Activated naive CD8-positive, alpha-beta T cell treated with anti-CD3 and anti-CD28 coated beads, Interleukin-2, amount 50 U/mL, for 24 hours (primary cell): ENCODE results near the gene AGMO.

Experiments
- ATAC-seq: fragments of 150-1000 bp; cut with Tn5 transposase; one replicate; pipeline ENCODE4 v1.10.0; 2021
- DNase-seq: peaks from one replicate; pipeline ENCODE4 v3.0.0; 2021
- H3K27ac Mint-ChIP-seq: one replicate; pipeline ENCODE4 v1.8.0; 2021; ENCODE audit warnings: mild to moderate bottlenecking, mixed read lengths
- H3K27me3 Mint-ChIP-seq: one replicate; pipeline ENCODE4 v1.8.0; 2021; ENCODE audit warnings: mixed read lengths
- H3K36me3 Mint-ChIP-seq: one replicate; pipeline ENCODE4 v1.8.0; 2021; ENCODE audit warnings: low read depth, mixed read lengths
- H3K4me1 Mint-ChIP-seq: one replicate; pipeline ENCODE4 v1.8.0; 2021; ENCODE audit warnings: mixed read lengths
- H3K4me3 Mint-ChIP-seq: one replicate; pipeline ENCODE4 v1.8.0; 2021; ENCODE audit warnings: mild to moderate bottlenecking, moderate library complexity, mixed read lengths
- H3K9me3 Mint-ChIP-seq: one replicate; pipeline ENCODE4 v1.8.0; 2021; ENCODE audit warnings: mixed read lengths

AGMO gene

DNA sequence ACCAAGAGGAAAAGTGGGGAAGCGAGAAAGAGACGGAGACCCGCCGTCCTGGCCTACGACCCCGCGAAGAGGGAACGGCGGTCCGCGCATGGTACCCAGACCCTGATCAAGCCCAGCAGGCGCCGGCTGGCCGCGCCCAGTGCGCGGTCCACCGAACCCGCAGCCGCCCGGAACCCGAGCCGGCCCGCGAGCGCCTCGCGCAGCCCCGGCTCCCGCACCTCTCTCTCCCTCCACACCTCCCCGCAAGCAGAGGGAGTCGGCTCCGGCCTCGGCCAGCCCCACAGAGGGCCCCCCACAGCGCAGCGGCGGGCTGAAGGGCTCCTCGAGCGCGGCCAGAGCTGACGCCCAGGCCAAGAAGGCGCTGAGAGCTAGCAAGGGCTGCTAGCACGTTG is 164.7 kb downstream of the AGMO start:
- Mint-ChIP-seq H3K27ac (no peak overlapping the region), H3K9me3 (peaks cover 15% of the 10 kb centered on the region)
- no peak for ATAC-seq

GRCh38 chr7:15396210-15397158 is 165.3 kb downstream of the AGMO start:
- no peak overlapping the region for H3K4me3 Mint-ChIP-seq
- H3K9me3 Mint-ChIP-seq, result peaks cover 15% of the 10 kb centered on the region
- no peak for DNase-seq
- H3K27me3 Mint-ChIP-seq, result no peaks in the 10 kb centered on the region
- no peak for ATAC-seq
- H3K27ac Mint-ChIP-seq, result no peak overlapping the region
- no peaks in the 10 kb centered on the region for H3K36me3 Mint-ChIP-seq
- H3K4me1 Mint-ChIP-seq, result no peaks in the 10 kb centered on the region

More for the DNA sequence above, 164.7 kb downstream of the AGMO start:
- Mint-ChIP-seq H3K36me3 (no peaks in the 10 kb centered on the region), H3K4me3 (no peak overlapping the region), H3K4me1 (no peaks in the 10 kb centered on the region), H3K27me3 (no peaks in the 10 kb centered on the region)
- DNase-seq, result no peak

- no peaks in the 10 kb centered on the region for H3K9me3 Mint-ChIP-seq
- H3K27ac Mint-ChIP-seq, result no peak overlapping the region
- H3K4me3 Mint-ChIP-seq, result no peak overlapping the region
- no peak for ATAC-seq
- H3K36me3 Mint-ChIP-seq, result no peaks in the 10 kb centered on the region
- DNase-seq, result no peak
- no peaks in the 10 kb centered on the region for H3K4me1 Mint-ChIP-seq
- H3K27me3 Mint-ChIP-seq, result no peaks in the 10 kb centered on the region
Measured at GRCh38 chr7:15389073-15389472, 172.7 kb downstream of the AGMO start.

- no peak for DNase-seq
- H3K27ac Mint-ChIP-seq, result no peak overlapping the region
- H3K4me1 Mint-ChIP-seq, result no peaks in the 10 kb centered on the region
- ATAC-seq, result no peak
- no peak overlapping the region for H3K4me3 Mint-ChIP-seq
- no peaks in the 10 kb centered on the region for H3K36me3 Mint-ChIP-seq
- peaks cover 5% of the 10 kb centered on the region for H3K9me3 Mint-ChIP-seq
- no peaks in the 10 kb centered on the region for H3K27me3 Mint-ChIP-seq
Measured at GRCh38 chr7:15378494-15379145, 183.2 kb downstream of the AGMO start.

DNA sequence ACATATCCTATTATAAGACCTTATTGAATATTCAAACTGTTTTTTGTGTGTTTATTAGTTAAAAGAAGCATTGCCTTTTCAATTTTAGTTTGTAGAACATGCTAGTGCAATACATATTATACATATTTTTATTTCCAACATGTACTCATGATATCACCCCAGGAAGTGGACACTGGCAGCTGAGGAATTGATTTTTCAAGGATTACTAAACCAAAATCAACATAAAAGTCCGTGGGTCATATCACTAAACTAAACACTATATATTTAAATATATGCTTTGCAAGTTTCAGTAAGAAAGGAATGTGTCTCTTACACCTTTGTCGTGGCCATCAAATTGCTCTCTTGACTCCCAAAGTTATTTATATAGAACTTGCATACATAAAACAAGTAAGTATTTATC is 185.2 kb downstream of the AGMO start:
- Mint-ChIP-seq H3K4me1 (no peaks in the 10 kb centered on the region), H3K27me3 (no peaks in the 10 kb centered on the region), H3K4me3 (no peak overlapping the region), H3K27ac (no peak overlapping the region), H3K36me3 (no peaks in the 10 kb centered on the region), H3K9me3 (peaks cover 5% of the 10 kb centered on the region)
- ATAC-seq, result no peak
- DNase-seq, result no peak

DNA sequence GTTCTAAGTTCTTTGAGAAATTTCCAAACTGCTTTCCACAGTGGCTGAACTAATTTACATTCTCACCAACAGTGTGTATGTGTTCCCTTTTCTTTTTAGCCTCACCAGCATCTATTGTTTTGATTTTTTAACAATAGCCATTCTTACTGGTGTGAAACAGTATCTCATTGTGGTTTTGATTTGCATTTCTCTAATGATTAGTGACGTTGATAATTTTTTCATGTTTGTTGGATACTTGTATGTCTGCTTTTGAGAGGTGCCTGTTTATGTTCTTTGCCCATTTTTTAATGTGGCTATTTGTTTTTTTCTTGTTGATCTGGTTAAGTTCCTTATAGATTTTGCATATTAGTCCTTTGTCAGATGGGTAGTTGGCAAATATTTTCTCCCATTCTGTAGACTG is 191.4 kb downstream of the AGMO start:
- Mint-ChIP-seq H3K4me3 (no peak overlapping the region), H3K27me3 (no peaks in the 10 kb centered on the region), H3K9me3 (peaks cover 4% of the 10 kb centered on the region), H3K36me3 (no peaks in the 10 kb centered on the region), H3K4me1 (no peaks in the 10 kb centered on the region), H3K27ac (no peak overlapping the region)
- no peak for DNase-seq
- ATAC-seq, result no peak

DNA sequence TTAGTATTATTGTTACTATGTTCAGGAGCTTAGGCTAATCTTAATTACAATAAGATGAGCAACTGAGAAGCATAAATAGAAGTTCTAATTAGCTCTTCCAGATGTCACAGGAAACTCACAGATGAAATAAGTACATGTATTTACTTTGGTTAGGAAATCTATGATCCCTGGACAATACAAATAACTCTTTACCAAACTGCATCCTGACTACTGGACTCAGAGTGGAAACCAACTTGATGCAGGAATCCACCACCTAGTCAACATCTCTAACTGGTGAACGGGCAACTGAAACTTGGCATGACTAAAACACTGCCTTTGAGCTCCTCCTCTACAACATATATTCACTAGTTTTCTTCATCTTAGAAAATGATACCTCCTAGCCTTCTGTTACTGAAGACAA is 193.2 kb downstream of the AGMO start:
- Mint-ChIP-seq H3K4me1 (no peaks in the 10 kb centered on the region), H3K27me3 (no peaks in the 10 kb centered on the region), H3K4me3 (no peak overlapping the region), H3K9me3 (peaks cover 8% of the 10 kb centered on the region), H3K27ac (no peak overlapping the region), H3K36me3 (no peaks in the 10 kb centered on the region)
- DNase-seq (no peak), ATAC-seq (no peak)

DNA sequence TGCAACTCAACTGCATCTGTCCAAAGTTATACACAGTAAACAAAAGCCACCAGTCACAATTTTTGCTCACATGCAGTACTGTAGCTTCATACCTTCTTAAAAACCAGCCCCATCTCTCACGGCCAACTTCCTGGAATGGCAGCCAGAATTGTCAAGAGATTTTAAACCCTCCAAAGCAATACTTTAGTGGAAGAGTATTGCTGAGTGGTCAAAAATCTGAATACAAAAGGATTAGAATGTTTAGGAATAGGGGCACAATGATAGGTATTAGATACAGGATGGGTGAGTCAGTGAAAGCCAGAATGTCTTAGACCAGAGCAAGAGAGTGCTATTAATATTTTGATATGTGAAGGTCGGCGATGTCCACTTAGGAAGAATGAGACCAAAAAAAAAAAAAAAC is 193.9 kb downstream of the AGMO start:
- Mint-ChIP-seq H3K27me3 (no peaks in the 10 kb centered on the region), H3K4me1 (no peaks in the 10 kb centered on the region), H3K27ac (no peak overlapping the region), H3K36me3 (no peaks in the 10 kb centered on the region), H3K4me3 (no peak overlapping the region), H3K9me3 (peaks cover 8% of the 10 kb centered on the region)
- ATAC-seq (no peak), DNase-seq (no peak)

- no peak overlapping the region for H3K4me3 Mint-ChIP-seq
- no peak for ATAC-seq
Measured at GRCh38 chr7:15358112-15358511, 203.7 kb downstream of the AGMO start.

DNA sequence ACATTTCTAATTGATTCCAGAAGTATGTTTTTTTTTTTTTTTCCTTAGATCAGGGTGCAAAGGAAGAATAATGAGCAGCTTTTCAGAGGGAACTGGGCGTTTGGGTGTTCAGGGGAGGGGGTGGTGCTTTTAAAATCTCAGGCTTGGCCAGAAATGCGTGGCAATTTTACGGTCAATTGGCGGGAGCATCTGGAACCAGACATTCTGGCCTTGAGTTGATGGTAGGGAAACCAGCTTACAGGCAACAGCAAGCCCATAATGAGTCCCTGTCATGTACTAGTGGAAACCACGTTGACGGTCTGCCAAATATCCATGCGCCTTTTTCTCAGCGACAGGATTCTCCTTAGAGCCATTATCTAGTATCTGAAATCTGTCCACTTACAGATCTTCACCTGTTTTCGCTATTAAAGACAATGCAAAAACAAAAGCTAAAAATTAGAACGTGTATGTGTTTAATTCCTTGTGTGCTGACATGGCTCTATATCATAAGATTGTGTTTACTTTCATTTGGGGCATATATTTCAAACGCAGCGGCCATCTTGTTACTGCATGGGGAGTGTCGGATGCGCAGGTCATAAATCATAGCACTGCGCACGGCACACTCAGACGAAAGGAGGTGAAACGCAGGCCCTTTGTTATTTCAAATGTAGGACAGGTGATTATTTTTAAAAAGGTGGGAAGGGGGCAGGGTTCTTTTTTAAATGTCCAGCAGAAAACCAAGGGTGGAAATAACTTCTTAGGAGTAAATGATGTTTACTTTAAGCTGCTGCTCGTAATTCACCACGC is 209.2 kb downstream of the AGMO start:
- no peaks in the 10 kb centered on the region for H3K27me3 Mint-ChIP-seq
- ATAC-seq (no peak), DNase-seq (no peak)
- no peak overlapping the region for H3K4me3 Mint-ChIP-seq
- H3K27ac Mint-ChIP-seq, result no peak overlapping the region
- no peaks in the 10 kb centered on the region for H3K4me1 Mint-ChIP-seq
- H3K9me3 Mint-ChIP-seq, result no peaks in the 10 kb centered on the region
- no peaks in the 10 kb centered on the region for H3K36me3 Mint-ChIP-seq

More at GRCh38 chr7:15358112-15358511, 203.7 kb downstream of the AGMO start:
- no peaks in the 10 kb centered on the region for H3K36me3 Mint-ChIP-seq
- no peaks in the 10 kb centered on the region for H3K4me1 Mint-ChIP-seq
- peaks cover 4% of the 10 kb centered on the region for H3K9me3 Mint-ChIP-seq
- no peak for DNase-seq
- H3K27me3 Mint-ChIP-seq, result no peaks in the 10 kb centered on the region
- no peak overlapping the region for H3K27ac Mint-ChIP-seq

GRCh38 chr7:15345216-15345615 is 216.6 kb downstream of the AGMO start:
- H3K4me3 Mint-ChIP-seq, result no peak overlapping the region
- no peaks in the 10 kb centered on the region for H3K36me3 Mint-ChIP-seq
- ATAC-seq (no peak), DNase-seq (no peak)
- no peaks in the 10 kb centered on the region for H3K4me1 Mint-ChIP-seq
- peaks cover 4% of the 10 kb centered on the region for H3K9me3 Mint-ChIP-seq
- H3K27ac Mint-ChIP-seq, result no peak overlapping the region
- no peaks in the 10 kb centered on the region for H3K27me3 Mint-ChIP-seq

DNA sequence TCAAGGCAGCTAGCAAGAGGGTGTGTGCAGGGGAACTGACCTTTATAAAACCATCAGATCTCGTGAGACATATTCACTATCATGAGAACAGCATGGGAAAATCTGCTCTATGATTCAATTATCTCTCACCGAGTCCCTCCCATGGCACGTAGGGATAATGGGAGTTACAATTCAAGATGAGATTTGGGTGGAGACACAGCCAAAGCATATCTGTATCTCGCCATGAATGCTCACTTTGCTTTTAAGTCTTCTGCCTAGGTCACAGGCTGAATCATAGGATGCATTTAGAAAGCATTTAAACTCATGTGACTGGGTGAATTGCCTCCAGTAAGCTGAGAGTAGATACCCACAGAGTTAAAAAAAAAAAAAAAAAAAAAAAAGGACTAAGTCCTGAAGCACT is 220.0 kb downstream of the AGMO start:
- DNase-seq (no peak), ATAC-seq (no peak)
- H3K27ac Mint-ChIP-seq, result no peak overlapping the region
- H3K4me1 Mint-ChIP-seq, result no peaks in the 10 kb centered on the region
- no peaks in the 10 kb centered on the region for H3K27me3 Mint-ChIP-seq
- H3K4me3 Mint-ChIP-seq, result no peak overlapping the region
- peaks cover 4% of the 10 kb centered on the region for H3K9me3 Mint-ChIP-seq
- H3K36me3 Mint-ChIP-seq, result no peaks in the 10 kb centered on the region

- Mint-ChIP-seq H3K27ac (no peak overlapping the region), H3K9me3 (peaks cover under 1% of the 10 kb centered on the region), H3K4me1 (no peaks in the 10 kb centered on the region), H3K4me3 (no peak overlapping the region), H3K27me3 (no peaks in the 10 kb centered on the region), H3K36me3 (no peaks in the 10 kb centered on the region)
- ATAC-seq (no peak), DNase-seq (no peak)
Measured at GRCh38 chr7:15336146-15336545, 225.7 kb downstream of the AGMO start.

DNA sequence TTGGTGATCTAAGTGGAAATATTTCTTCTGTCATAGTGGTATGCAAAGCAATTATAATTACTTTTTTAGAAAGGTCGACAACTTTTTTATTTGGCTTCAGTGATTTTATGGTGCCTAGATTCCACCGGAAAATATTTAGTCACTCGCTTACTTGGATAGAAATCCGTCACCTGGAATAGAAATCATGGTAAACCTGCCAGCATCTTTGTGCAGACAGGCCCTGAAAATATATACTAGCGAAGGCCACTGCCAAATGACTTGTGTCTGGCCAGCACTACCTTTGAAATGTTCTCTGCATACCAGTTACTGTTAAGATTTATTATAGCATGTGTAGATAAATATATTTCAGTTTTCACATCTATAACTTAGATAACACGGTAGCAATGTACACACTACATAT is 226.4 kb downstream of the AGMO start:
- Mint-ChIP-seq H3K36me3 (no peaks in the 10 kb centered on the region), H3K9me3 (no peaks in the 10 kb centered on the region), H3K4me1 (no peaks in the 10 kb centered on the region), H3K27ac (no peak overlapping the region), H3K27me3 (no peaks in the 10 kb centered on the region), H3K4me3 (no peak overlapping the region)
- DNase-seq (no peak), ATAC-seq (no peak)
